Measurements from ENCODE around the gene NKAPD1.
"Not testable (repeated sequence)": the region's sequence is repeated elsewhere in the genome, so short reads cannot be mapped to it uniquely, and the experiment has no call there.

Gene NKAPD1

GRCh38 chr11:112087212-112087611, 13.1 kb downstream of the NKAPD1 start:
- no peak for DNase-seq

DNA sequence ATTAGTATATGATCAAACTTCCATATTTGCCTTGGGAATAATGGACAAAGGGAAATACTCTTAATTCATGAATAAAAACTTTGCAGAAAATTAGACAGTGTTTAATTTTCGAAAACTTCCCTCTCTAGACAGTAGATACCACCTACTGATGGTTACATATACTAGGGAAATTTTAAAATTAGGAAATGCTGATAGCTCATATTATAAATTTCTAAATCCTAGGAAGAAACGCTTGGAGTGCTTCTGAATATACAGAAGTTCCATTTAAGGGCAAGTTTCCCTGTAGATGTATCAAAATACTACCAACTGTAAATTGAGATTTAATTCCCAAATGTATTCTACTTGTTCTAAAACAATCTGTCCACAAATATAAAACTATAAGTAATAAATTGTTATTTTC, 21.2 kb downstream of the NKAPD1 start:
- not testable (repeated sequence) for DNase-seq

- DNase-seq: no peak
These were observed 22.1 kb downstream of the NKAPD1 start for GRCh38 chr11:112096194-112096593.

DNA sequence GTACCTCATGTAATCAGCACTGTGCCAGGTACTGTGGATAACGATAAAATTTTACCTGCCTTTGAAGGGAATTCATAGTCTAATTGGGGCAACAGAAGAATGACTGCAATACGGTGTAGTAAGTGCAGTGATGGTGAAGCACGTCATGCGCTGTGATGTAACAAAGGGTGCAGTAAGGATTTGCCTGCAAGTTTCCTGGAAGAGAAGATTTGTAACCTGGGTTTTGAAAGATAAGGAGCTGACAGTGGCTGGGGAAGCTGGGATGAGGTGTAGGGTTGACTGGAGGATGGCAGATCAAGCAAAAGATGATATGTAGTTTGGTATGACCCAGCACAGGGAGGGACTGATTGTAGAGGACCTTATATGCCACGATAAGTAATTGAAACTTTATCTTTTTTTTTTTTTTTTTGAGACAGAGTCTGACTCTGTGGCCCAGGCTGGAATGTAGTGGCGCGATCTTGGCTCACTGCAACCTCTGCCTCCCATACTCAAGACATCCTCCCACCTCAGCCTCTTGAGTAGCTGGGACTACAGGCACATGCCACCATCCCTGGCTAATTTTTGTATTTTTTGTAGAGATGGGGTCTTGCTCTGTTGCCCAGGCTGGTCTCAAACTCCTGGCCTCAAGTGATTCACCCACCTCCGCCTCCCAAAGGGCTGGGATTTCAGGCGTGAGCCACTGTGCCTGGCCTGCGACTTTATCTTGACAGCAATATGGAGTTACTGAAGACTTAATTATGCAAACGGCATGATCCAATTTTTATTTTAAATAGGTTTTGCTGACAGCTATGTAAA, 23.8 kb downstream of the NKAPD1 start:
- DNase-seq: no peak

DNA sequence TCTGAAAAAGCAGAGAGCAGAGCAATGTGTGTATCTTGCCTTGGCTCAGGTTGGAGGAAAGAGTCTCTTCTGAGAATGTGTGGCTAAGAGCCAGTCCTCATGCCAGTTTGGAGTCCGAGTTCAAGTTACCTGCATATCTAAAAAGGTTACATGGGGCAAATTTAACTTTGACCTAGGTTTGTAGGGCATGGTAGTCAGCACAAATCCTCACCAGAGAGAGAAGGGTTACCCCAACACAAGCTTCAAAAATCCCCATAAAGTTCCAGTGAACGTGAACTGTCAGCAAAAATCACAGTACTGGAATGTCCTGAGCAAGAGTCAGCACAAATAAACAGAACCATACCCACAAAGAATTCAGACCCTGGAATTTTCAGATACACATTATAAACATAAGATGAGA, 26.4 kb downstream of the NKAPD1 start:
- DNase-seq: peak; percentile 19

DNA sequence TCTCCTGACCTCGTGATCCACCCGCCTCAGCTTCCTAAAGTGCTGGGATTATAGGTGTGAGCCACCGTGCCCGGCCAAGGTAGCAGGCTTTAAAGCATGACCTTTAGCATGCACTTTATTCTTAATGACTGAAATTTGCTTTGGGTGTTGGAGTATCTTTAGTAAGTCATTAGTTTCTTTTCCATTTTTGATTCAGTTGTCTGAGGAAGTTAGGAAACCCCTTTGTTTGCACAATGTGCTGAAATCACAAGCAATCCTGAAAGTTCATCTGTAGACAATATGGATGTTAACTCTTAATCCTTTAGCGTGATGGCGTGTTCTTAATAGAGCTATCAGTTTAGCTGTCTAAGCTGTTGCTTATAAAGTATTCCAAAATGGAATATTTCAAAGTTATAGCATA, 29.3 kb downstream of the NKAPD1 start:
- no peak for DNase-seq

DNA sequence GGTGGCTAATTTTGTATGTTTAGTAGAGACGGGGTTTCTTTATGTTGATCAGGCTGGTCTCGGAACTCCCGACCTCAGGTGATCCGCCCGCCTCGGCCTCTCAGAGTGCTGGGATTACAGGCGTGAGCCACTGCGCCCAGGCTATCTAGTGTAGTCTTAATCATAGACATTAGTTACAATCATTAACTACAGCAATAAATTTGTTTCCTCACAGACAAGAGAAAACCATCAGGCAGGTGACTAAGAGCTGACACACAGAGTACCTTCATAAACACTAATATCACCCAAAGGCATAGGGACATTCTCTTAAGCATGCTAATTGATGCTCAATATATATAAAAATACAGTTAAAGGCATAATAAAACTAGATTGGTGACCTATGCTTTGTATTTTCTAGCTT, 32.0 kb downstream of the NKAPD1 start:
- DNase-seq: no peak

DNA sequence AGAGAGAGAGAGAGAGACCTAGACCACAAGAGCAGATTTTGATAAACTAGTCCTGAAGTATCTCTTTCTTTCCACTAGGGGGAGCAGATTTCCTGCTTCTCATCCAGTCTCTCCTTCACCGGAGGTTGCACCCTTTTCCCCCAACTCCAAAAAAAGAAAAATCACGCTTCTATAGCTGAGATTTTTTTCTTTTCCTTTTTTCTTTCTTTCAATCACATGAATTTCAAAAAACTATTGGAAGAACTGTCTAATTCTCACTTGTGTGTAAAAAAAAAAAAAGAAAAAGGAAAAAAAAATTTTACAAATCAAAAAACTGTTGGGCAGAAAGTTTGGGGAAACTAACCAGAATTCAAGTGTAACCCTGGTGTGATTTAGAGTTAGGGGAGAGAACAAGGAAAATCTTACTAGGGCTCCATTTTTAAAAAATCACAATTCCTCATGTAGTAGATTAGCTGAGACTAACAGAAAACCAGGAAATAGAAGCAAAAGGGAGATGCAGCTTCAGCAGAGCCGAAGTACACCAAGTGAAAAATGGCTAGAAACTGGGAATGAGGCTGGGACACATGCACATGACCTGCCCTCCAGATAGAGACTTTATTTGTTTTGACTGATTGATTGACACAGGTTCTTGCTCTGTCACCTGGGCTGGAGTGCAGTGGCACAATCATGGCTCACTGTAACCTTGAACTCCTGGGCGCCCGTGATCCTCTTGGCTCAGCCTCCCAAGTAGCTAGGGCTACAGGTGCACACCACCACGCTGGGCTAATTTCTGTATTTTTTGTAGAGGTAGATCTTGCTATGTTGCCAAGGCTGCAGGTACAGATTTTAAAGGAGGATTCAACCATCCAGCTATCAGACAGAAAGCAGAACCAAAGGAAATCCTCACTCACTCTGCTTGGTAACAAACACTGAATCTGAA, 39.7 kb downstream of the NKAPD1 start:
- DNase-seq: peak; percentile 55

DNA sequence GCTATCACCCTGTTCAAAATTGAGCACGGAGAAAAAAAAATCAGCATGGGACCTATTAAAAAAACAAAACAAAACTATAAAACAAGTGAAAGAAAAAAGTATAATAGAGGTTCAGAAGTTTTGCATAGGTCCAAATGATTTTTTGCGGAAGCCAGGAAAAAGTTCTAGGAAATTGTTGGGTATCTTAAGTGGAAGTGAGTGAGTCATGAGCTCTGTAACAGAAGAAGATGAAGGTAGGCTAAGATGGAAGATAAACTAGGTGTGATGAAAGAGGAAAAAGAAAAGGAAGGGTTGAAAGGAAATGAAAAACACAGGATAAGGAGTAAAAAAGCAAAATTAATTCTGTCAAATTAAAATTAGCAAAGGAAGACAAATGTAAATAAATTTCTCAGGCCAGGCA, 40.4 kb downstream of the NKAPD1 start:
- no peak for DNase-seq

- DNase-seq: no peak
These were observed 41.3 kb downstream of the NKAPD1 start for GRCh38 chr11:112115386-112115785.

GRCh38 chr11:112118176-112118575, 44.1 kb downstream of the NKAPD1 start:
- DNase-seq: peak; percentile 44

DNA sequence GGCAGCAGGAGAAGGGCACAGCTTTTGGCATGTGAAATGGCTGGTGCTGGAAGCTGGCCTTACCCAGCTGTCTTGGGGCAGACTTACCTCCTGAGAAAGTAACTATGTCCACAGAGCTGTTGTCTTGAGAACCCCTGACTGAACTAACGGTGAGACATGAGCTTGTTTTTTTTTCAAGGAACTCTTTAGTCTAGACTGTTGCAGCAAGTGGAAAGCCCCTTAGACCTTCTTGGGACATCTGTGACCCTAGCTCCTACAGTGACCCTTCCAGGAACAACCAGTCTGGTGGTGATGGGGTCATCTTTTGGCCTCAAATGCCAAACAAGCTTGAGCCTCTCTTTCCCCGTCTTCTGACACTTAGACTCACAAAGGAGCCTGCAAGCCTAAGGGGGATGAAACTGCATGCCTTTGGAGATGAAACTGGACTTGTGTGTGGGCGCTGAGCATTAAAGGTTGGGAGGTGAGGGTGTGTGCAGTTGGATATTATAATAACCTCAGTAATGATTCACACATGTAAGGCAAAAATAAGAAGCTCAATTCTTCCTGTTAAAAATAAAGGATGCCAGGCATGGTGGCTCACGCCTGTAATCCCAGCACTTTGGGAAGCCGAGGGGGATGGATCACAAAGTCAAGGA, 48.0 kb downstream of the NKAPD1 start:
- DNase-seq: no peak

GRCh38 chr11:112123129-112123528, 49.0 kb downstream of the NKAPD1 start:
- DNase-seq: no peak

GRCh38 chr11:112127056-112127455, 53.0 kb downstream of the NKAPD1 start:
- no peak for DNase-seq

DNA sequence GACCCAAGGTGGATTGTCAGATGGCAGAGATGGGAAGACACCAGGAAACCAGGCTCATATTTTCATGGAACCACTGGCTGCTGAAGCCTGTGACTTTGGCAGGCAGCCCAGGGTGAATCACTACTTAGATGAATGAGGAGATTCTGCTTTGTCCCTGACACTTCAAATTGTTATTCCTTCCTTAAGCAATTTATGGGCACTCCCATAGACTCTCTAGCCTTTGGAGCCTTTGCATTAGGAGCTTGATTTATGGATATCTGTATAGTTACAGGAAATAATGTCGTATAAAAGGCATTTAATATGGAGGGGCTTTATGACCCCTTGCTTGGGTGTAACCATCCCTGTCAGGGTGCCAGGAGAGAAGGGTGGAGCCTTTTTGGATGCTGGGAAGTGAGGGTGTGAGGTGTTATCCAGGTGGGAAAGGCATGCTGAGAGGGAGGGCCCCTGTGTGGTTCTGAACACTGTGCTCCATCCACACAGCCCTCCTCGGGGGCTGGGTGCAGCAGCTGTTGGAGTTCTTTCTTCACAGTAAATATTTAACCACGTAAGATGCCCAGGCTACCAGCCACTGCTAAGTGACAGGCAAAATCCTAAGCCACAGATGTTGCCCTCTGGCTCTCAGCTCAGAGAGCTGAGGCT, 54.5 kb downstream of the NKAPD1 start:
- peak; percentile 44 for DNase-seq

DNA sequence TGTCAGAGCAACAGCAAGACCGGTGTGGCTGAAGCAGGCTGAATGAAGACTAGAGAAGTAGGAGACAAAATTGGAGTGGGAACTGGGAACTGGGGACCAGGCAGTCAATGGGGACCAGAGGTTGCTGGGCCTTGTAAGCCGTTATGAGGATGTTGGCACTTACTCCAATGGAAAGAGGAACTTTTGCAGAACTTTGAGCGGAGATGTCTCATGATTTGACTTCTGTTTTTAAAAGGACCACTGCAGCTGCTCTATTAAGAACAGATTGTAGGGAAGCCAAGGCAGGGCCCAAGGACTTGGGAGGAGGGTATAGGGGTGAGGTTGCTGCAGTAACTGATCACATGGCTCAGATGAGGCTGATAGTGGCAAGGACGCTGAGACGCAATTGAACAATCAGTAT, 55.6 kb downstream of the NKAPD1 start:
- no peak for DNase-seq

GRCh38 chr11:112132737-112133136, 58.6 kb downstream of the NKAPD1 start:
- peak; percentile 73 for DNase-seq

- no peak for DNase-seq
These were observed 60.4 kb downstream of the NKAPD1 start for GRCh38 chr11:112134473-112134872.
